LNCaP clone FGC (cell line): ENCODE data around the gene PPIA.
"Not testable (repeated sequence)": the region's sequence is repeated elsewhere in the genome, so short reads cannot be mapped to it uniquely, and the experiment has no call there.

Experiments
- DNase-seq: peaks from one replicate; pipeline ENCODE4 v3.0.0-alpha.2; 2011; ENCODE audit warnings: low read depth
- H3K4me3 ChIP-seq: 2 replicates; pipeline ENCODE4 v1.5.1; 2011; ENCODE audit warnings: mild to moderate bottlenecking, low read depth, low read length, control low read depth
- CTCF ChIP-seq: IDR thresholded peaks from 2 replicates; pipeline ENCODE4 v1.5.1; 2012; ENCODE audit warnings: mild to moderate bottlenecking; ENCODE audit not compliant: control insufficient read depth, insufficient read depth; ENCODE audit errors: extremely low read depth

The PPIA gene

GRCh38 chr7:44797329-44798258, 1.1 kb downstream of the PPIA start:
- TF ChIP-seq CTCF = peak; percentile 58
- peak overlapping the region; percentile 95 for H3K4me3 ChIP-seq
- DNase-seq = peak; percentile 82

- peak overlapping the region; percentile 95 for H3K4me3 ChIP-seq
- TF ChIP-seq CTCF = no peak
- DNase-seq = no peak
These were observed 2.3 kb downstream of the PPIA start for GRCh38 chr7:44798649-44799305.

GRCh38 chr7:44799939-44800338, 3.5 kb downstream of the PPIA start:
- no peak for DNase-seq
- TF ChIP-seq CTCF = no peak
- no peak overlapping the region for H3K4me3 ChIP-seq

GRCh38 chr7:44801890-44802289, 5.4 kb downstream of the PPIA start:
- no peak overlapping the region for H3K4me3 ChIP-seq
- no peak for DNase-seq
- TF ChIP-seq CTCF = no peak

- TF ChIP-seq CTCF = no peak
- DNase-seq = no peak
These were observed 6.0 kb downstream of the PPIA start for GRCh38 chr7:44802418-44803025.

GRCh38 chr7:44803828-44804519, 7.5 kb downstream of the PPIA start:
- H3K4me3 ChIP-seq, DNase-seq: not testable (repeated sequence)

More at GRCh38 chr7:44802418-44803025, 6.0 kb downstream of the PPIA start:
- H3K4me3 ChIP-seq = no peak overlapping the region

GRCh38 chr7:44805950-44806349, 9.5 kb downstream of the PPIA start:
- TF ChIP-seq CTCF = no peak
- DNase-seq = no peak
- no peak overlapping the region for H3K4me3 ChIP-seq
